AG09309 (cell line): ENCODE data around the gene TSHZ1.

Experiments used
- DNase-seq: peaks from one replicate; pipeline ENCODE4 v3.0.0-alpha.2; 2010; ENCODE audit warnings: low read depth
- H3K4me3 ChIP-seq: 2 replicates; pipeline ENCODE4 v1.5.1; 2011; ENCODE audit warnings: mild to moderate bottlenecking, low read depth, low read length, moderate library complexity; ENCODE audit not compliant: control insufficient read depth
- CTCF ChIP-seq: IDR thresholded peaks from 2 replicates; pipeline ENCODE4 v1.5.1; 2011; ENCODE audit warnings: mild to moderate bottlenecking, low read depth, low read length, inconsistent platforms; ENCODE audit not compliant: insufficient read depth, control insufficient read depth; ENCODE audit errors: missing control alignments

TSHZ1 gene

GRCh38 chr18:75261430-75262223 is 51.0 kb downstream of the TSHZ1 start:
- no peak for DNase-seq
- no peak overlapping the region for H3K4me3 ChIP-seq
- TF ChIP-seq CTCF: no peak

GRCh38 chr18:75262511-75262910 is 51.9 kb downstream of the TSHZ1 start:
- DNase-seq: no peak
- H3K4me3 ChIP-seq: no peak overlapping the region
- no peak for TF ChIP-seq CTCF

GRCh38 chr18:75264195-75264594 is 53.6 kb downstream of the TSHZ1 start:
- no peak for DNase-seq
- no peak for TF ChIP-seq CTCF
- H3K4me3 ChIP-seq: no peak overlapping the region

GRCh38 chr18:75264926-75265597 is 54.5 kb downstream of the TSHZ1 start:
- TF ChIP-seq CTCF: no peak
- no peak overlapping the region for H3K4me3 ChIP-seq
- DNase-seq: no peak

- no peak for DNase-seq
- H3K4me3 ChIP-seq: no peak overlapping the region
- TF ChIP-seq CTCF: no peak
Observed at GRCh38 chr18:75265872-75266271, 55.3 kb downstream of the TSHZ1 start.

GRCh38 chr18:75267643-75268363 is 57.2 kb downstream of the TSHZ1 start:
- TF ChIP-seq CTCF: no peak
- no peak overlapping the region for H3K4me3 ChIP-seq
- no peak for DNase-seq
